Hepatocyte (in vitro differentiated cells): ENCODE data around the gene CANX.

Source experiments
- EZH2 ChIP-seq: fragments of 200-600 bp; sonication (generic); IDR thresholded peaks from 2 replicates; pipeline ENCODE4 v1.6.1; 2016; ENCODE audit warnings: antibody characterized with exemption, mild to moderate bottlenecking, borderline replicate concordance
- EZH2phosphoT487 ChIP-seq: fragments of 200-600 bp; sonication (generic); IDR thresholded peaks from one replicate; pipeline ENCODE4 v1.6.1; 2018; ENCODE audit warnings: antibody characterized with exemption, mild to moderate bottlenecking, low read depth, moderate library complexity; ENCODE audit not compliant: unreplicated experiment, severe bottlenecking
- TF ChIP-seq, protein P1 (sequence below): fragments of 200-600 bp; sonication (generic); IDR thresholded peaks from 2 replicates; pipeline ENCODE4 v1.5.1; 2016; ENCODE audit warnings: antibody characterized with exemption, mild to moderate bottlenecking; ENCODE audit not compliant: poor library complexity

DNA sequence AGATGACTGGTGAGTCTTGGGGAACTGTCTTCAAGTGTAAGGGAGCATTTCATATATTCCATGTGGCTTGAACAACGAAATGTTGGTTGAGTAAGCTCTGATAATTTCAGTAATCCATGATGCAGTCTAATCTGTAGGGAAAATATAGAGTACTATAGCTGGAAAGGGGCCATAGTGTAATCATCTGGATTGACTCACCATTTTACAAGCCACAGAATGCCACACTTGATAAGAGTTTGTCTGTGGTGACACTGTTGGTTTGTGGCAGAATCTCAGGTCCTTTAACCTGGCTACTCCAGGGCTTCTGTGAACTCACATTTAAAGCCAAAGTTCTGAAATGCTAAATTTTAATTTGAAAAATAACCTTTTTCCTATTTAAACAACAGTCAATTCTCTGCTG is 17.5 kb downstream of the CANX start:
- TF ChIP-seq, protein P1, sequence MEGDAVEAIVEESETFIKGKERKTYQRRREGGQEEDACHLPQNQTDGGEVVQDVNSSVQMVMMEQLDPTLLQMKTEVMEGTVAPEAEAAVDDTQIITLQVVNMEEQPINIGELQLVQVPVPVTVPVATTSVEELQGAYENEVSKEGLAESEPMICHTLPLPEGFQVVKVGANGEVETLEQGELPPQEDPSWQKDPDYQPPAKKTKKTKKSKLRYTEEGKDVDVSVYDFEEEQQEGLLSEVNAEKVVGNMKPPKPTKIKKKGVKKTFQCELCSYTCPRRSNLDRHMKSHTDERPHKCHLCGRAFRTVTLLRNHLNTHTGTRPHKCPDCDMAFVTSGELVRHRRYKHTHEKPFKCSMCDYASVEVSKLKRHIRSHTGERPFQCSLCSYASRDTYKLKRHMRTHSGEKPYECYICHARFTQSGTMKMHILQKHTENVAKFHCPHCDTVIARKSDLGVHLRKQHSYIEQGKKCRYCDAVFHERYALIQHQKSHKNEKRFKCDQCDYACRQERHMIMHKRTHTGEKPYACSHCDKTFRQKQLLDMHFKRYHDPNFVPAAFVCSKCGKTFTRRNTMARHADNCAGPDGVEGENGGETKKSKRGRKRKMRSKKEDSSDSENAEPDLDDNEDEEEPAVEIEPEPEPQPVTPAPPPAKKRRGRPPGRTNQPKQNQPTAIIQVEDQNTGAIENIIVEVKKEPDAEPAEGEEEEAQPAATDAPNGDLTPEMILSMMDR = no peak
- TF ChIP-seq EZH2 = no peak
- no peak for TF ChIP-seq EZH2phosphoT487
